KMS-11 (cell line): Measurements from ENCODE around the gene NCKAP5.

ENCODE experiments used
- H2AFZ ChIP-seq: fragments of 200-600 bp; sonication (generic); 2 replicates; pipeline ENCODE4 v1.6.1; 2016; ENCODE audit warnings: antibody characterized with exemption, mixed run types, low read depth
- H3K27ac ChIP-seq: fragments of 200-600 bp; sonication (generic); 2 replicates; pipeline ENCODE4 v1.6.1; 2016; ENCODE audit warnings: mild to moderate bottlenecking, mixed run types
- H3K27me3 ChIP-seq: fragments of 200-600 bp; sonication (generic); 2 replicates; pipeline ENCODE4 v1.6.1; 2017; ENCODE audit warnings: mild to moderate bottlenecking, low read depth, mixed run types, moderate library complexity; ENCODE audit not compliant: insufficient read depth
- H3K36me3 ChIP-seq: fragments of 200-600 bp; sonication (generic); 2 replicates; pipeline ENCODE4 v1.6.1; 2017; ENCODE audit warnings: mild to moderate bottlenecking, mixed run types; ENCODE audit not compliant: insufficient read depth
- H3K4me1 ChIP-seq: fragments of 200-600 bp; sonication (generic); 2 replicates; pipeline ENCODE4 v1.6.1; 2016; ENCODE audit warnings: mild to moderate bottlenecking, low read depth, mixed run types; ENCODE audit not compliant: poor library complexity, severe bottlenecking
- H3K4me2 ChIP-seq: fragments of 200-600 bp; sonication (generic); 2 replicates; pipeline ENCODE4 v1.7.0; 2016; ENCODE audit warnings: mild to moderate bottlenecking, mixed run types
- H3K4me3 ChIP-seq: fragments of 200-600 bp; sonication (generic); IDR thresholded peaks from 2 replicates; pipeline ENCODE4 v1.6.1; 2017; ENCODE audit warnings: low read depth, low read length, mixed read lengths; ENCODE audit not compliant: insufficient read depth
- H3K79me2 ChIP-seq: fragments of 200-600 bp; sonication (generic); 2 replicates; pipeline ENCODE4 v1.6.1; 2016; ENCODE audit warnings: low read depth, mixed run types; ENCODE audit not compliant: insufficient read depth
- H3K9ac ChIP-seq: fragments of 200-600 bp; sonication (generic); 2 replicates; pipeline ENCODE4 v1.6.1; 2016; ENCODE audit warnings: mild to moderate bottlenecking, mixed run types
- H4K20me1 ChIP-seq: fragments of 200-600 bp; sonication (generic); 2 replicates; pipeline ENCODE4 v1.6.1; 2016; ENCODE audit warnings: mild to moderate bottlenecking, mixed run types; ENCODE audit not compliant: insufficient read depth
- TF ChIP-seq, protein P1 (sequence below): fragments of 200-600 bp; sonication (generic); conservative IDR thresholded peaks from 2 replicates; pipeline ENCODE4 v1.6.1; 2017; ENCODE audit warnings: low read depth, mild to moderate bottlenecking, antibody characterized with exemption, low read length, moderate library complexity, mixed read lengths

Gene NCKAP5

DNA sequence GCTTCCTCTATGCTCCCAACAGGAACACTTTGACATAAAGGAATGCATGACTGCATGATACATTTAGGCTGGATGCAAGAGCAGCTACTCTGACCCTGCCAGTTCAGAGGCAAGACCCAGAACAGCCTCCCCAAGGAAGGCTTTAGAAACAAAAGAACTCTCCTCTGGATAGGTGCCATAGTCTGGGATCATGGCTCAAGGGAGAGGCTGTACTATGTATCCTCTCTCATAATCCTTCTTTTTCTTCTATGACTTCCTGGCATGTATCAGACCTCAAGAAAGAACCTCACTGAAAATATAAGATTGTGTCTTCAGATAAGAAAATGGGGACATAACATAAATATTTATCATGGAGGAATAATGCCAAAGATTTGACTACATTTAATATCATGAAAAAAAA lies 704.3 kb downstream of the NCKAP5 start:
- Histone ChIP-seq H3K4me1 (no peaks in the 10 kb centered on the region), H3K9ac (no peak overlapping the region), H2AFZ (no peak overlapping the region), H3K27me3 (no peaks in the 10 kb centered on the region), H3K79me2 (no peaks in the 10 kb centered on the region), H3K36me3 (no peaks in the 10 kb centered on the region), H3K4me2 (no peak overlapping the region), H3K27ac (no peak overlapping the region), H4K20me1 (no peaks in the 10 kb centered on the region), H3K4me3 (no peak overlapping the region)
- TF ChIP-seq, protein P1, sequence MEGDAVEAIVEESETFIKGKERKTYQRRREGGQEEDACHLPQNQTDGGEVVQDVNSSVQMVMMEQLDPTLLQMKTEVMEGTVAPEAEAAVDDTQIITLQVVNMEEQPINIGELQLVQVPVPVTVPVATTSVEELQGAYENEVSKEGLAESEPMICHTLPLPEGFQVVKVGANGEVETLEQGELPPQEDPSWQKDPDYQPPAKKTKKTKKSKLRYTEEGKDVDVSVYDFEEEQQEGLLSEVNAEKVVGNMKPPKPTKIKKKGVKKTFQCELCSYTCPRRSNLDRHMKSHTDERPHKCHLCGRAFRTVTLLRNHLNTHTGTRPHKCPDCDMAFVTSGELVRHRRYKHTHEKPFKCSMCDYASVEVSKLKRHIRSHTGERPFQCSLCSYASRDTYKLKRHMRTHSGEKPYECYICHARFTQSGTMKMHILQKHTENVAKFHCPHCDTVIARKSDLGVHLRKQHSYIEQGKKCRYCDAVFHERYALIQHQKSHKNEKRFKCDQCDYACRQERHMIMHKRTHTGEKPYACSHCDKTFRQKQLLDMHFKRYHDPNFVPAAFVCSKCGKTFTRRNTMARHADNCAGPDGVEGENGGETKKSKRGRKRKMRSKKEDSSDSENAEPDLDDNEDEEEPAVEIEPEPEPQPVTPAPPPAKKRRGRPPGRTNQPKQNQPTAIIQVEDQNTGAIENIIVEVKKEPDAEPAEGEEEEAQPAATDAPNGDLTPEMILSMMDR: no peak

DNA sequence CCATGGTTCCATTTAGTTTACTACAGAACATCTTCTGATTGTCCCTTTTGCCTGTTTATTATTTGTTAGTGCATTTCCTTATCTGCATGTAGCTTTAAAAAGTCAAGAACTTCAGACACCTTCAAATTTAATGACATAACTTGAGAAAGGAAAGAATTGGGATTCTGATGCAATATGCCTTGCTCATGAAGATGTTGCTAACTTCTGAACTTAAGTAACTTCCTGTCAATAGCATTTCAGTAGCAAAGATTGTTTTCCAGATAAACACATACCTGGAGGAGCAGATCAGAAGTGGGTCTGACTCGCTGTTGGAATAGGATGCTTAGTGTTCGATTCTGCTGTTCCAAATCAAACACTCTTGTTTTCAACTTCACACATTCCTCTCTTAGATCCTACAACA lies 708.0 kb downstream of the NCKAP5 start:
- Histone ChIP-seq H3K9ac (no peak overlapping the region), H3K4me2 (no peak overlapping the region), H2AFZ (no peak overlapping the region), H3K27ac (no peak overlapping the region), H3K36me3 (no peaks in the 10 kb centered on the region), H4K20me1 (no peaks in the 10 kb centered on the region), H3K79me2 (no peaks in the 10 kb centered on the region), H3K27me3 (no peaks in the 10 kb centered on the region), H3K4me3 (no peak overlapping the region), H3K4me1 (no peaks in the 10 kb centered on the region)
- TF ChIP-seq, protein P1: no peak

DNA sequence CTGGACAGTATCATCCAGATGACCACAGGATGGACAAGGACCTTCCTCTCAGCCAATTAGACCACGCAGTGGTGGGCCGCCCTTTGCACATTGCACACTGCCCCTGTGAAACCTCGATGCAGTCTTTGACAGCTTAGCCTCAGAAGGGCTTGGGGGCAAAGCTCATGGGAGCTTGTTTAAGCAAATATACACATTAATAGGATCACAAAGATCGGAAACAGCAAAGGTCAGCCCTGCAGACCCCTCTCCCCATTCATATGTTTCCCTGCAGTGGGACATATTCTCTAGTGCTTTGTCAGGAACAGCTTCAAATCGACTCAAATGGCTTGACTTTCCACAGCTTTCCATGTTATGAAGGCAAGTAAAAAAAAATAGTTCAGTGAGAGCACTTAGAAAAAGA lies 708.7 kb downstream of the NCKAP5 start:
- H3K36me3 ChIP-seq: no peaks in the 10 kb centered on the region
- no peak overlapping the region for H2AFZ ChIP-seq
- H3K4me1 ChIP-seq: no peaks in the 10 kb centered on the region
- TF ChIP-seq, protein P1: no peak
- no peak overlapping the region for H3K9ac ChIP-seq
- no peaks in the 10 kb centered on the region for H3K79me2 ChIP-seq
- H3K27me3 ChIP-seq: no peaks in the 10 kb centered on the region
- no peak overlapping the region for H3K4me3 ChIP-seq
- H4K20me1 ChIP-seq: no peaks in the 10 kb centered on the region
- no peak overlapping the region for H3K4me2 ChIP-seq
- H3K27ac ChIP-seq: no peak overlapping the region

DNA sequence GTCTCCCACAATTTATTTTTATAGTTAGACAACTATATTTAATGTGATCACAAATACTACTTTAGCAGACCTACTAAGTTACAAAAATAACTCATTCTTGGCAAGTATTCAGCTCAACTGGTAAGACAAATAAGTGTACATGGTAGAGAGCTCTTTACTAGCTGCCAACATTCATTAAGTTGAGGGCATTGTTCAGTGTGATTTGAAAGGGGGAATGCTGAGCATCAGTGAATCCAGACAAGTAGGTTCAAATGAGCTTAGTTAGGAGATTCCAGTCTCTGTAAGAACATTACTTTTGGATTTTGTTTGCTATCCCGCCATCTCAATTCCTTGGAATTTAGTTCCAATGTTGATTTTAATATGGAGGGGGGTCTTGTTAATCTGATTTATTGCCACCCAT lies 710.9 kb downstream of the NCKAP5 start:
- Histone ChIP-seq H3K27ac (no peak overlapping the region), H3K79me2 (no peaks in the 10 kb centered on the region)
- TF ChIP-seq, protein P1: no peak

More for the DNA sequence above, 710.9 kb downstream of the NCKAP5 start:
- Histone ChIP-seq H2AFZ (no peak overlapping the region), H3K9ac (no peak overlapping the region), H4K20me1 (no peaks in the 10 kb centered on the region), H3K4me3 (no peak overlapping the region), H3K27me3 (no peaks in the 10 kb centered on the region), H3K36me3 (no peaks in the 10 kb centered on the region), H3K4me2 (no peak overlapping the region), H3K4me1 (no peaks in the 10 kb centered on the region)
